ENCODE measurements around the gene DPP8. TPM values are rescaled to one million over a fixed set of nuclear protein-coding genes. Genes with fewer than 3 reads are reported as not detected.

The DPP8 gene
- total and polyA plus RNA-seq, 2 experiments from 2014 or later, result 21.7 to 33.5 TPM

GRCh38 chr15:65421360-65422215, 95.9 kb downstream of the DPP8 start:
- no peak overlapping the region for H2AFZ ChIP-seq
- no peaks in the 10 kb centered on the region for H4K20me1 ChIP-seq (replicated peaks; ENCODE audit: insufficient read depth)
- peak; percentile 98 for DNase-seq (ENCODE audit: low spot score)
- peak overlapping the region; percentile 92 for H3K4me3 ChIP-seq
- no peaks in the 10 kb centered on the region for H3K36me3 ChIP-seq (ENCODE audit: insufficient read depth)
- Mint-ChIP-seq H3K4me1 (peaks cover 73% of the 10 kb centered on the region), H3K27ac (peak overlapping the region; percentile 93), H3K36me3 (ENCODE audit: low read depth) (peaks cover 16% of the 10 kb centered on the region), H3K4me3 (peak overlapping the region; percentile 98), H3K27me3 (ENCODE audit: insufficient read depth, low read depth, poor library complexity) (peaks cover 40% of the 10 kb centered on the region), H3K9me3 (peaks cover 2% of the 10 kb centered on the region; the same call in 1 of the 3 replicates)
- peaks cover 47% of the 10 kb centered on the region for H3K4me1 ChIP-seq (ENCODE audit: insufficient read depth)
- H3K4me2 ChIP-seq, result peak overlapping the region; percentile 99
- H3F3A ChIP-seq (replicated peaks; ENCODE audit: low read depth), result peaks cover 29% of the 10 kb centered on the region
- H3K79me2 ChIP-seq (replicated peaks; ENCODE audit: insufficient read depth), result peaks cover 17% of the 10 kb centered on the region; the same call in 1 of the 2 replicates
- peak overlapping the region; percentile 91 for H3K27ac ChIP-seq (ENCODE audit: low read depth)
- no peaks in the 10 kb centered on the region for H3K9me2 ChIP-seq (ENCODE audit: insufficient read depth)
- peaks cover 35% of the 10 kb centered on the region for H3K27me3 ChIP-seq (ENCODE audit: insufficient read depth)
- peak; percentile 63 for ATAC-seq
- no peak for TF ChIP-seq STAT1 (IDR thresholded peaks at IDR 0.05; ENCODE audit: unreplicated experiment)
- no peak for TF ChIP-seq NANOG (IDR thresholded peaks at IDR 0.05; ENCODE audit: borderline replicate concordance)
- peak; percentile 55 for TF ChIP-seq POLR2AphosphoS5 (IDR thresholded peaks at IDR 0.05; ENCODE audit: low read depth)

GRCh38 chr15:65420975-65421359, 96.5 kb downstream of the DPP8 start:
- no peaks in the 10 kb centered on the region for H4K20me1 ChIP-seq (replicated peaks; ENCODE audit: insufficient read depth)
- peak overlapping the region; percentile 90 for H3K27ac ChIP-seq (ENCODE audit: low read depth)
- H3K4me1 Mint-ChIP-seq, result peaks cover 74% of the 10 kb centered on the region
- peak overlapping the region; percentile 98 for H3K4me3 Mint-ChIP-seq
- no peaks in the 10 kb centered on the region for H3K36me3 ChIP-seq (ENCODE audit: insufficient read depth)
- H3K27ac Mint-ChIP-seq, result no peak overlapping the region
- H2AFZ ChIP-seq, result no peak overlapping the region
- H3K27me3 Mint-ChIP-seq (ENCODE audit: insufficient read depth, low read depth, poor library complexity), result peaks cover 41% of the 10 kb centered on the region
- no peak for ATAC-seq
- peak overlapping the region; percentile 99 for H3K4me2 ChIP-seq
- peaks cover 2% of the 10 kb centered on the region; the same call in 1 of the 3 replicates for H3K9me3 Mint-ChIP-seq
- H3K79me2 ChIP-seq (replicated peaks; ENCODE audit: insufficient read depth), result peaks cover 20% of the 10 kb centered on the region; the same call in 1 of the 2 replicates
- DNase-seq (ENCODE audit: low spot score), result no peak
- peaks cover 16% of the 10 kb centered on the region for H3K36me3 Mint-ChIP-seq (ENCODE audit: low read depth)
- no peaks in the 10 kb centered on the region for H3K9me2 ChIP-seq (ENCODE audit: insufficient read depth)
- peaks cover 35% of the 10 kb centered on the region for H3K27me3 ChIP-seq (ENCODE audit: insufficient read depth)
- peak overlapping the region; percentile 92 for H3K4me3 ChIP-seq
- H3F3A ChIP-seq (replicated peaks; ENCODE audit: low read depth), result peaks cover 33% of the 10 kb centered on the region
- peaks cover 53% of the 10 kb centered on the region for H3K4me1 ChIP-seq (ENCODE audit: insufficient read depth)
- no peak for TF ChIP-seq ETS1 (IDR thresholded peaks at IDR 0.05)
- no peak for TF ChIP-seq EZH2phosphoT487 (IDR thresholded peaks at IDR 0.05; ENCODE audit: unreplicated experiment)
- TF ChIP-seq STAT1 (IDR thresholded peaks at IDR 0.05; ENCODE audit: unreplicated experiment), result no peak
- no peak for TF ChIP-seq CREB1 (CRISPR knock-in tag; IDR thresholded peaks at IDR 0.05; ENCODE audit: low read depth)
- TF ChIP-seq CTCF (conservative IDR thresholded peaks at IDR 0.05; ENCODE audit: low read depth in 2 of 2), result no peak
- TF ChIP-seq ZNF331 (CRISPR knock-in tag; IDR thresholded peaks at IDR 0.05; ENCODE audit: low read depth), result no peak
- TF ChIP-seq ZNF114 (CRISPR knock-in tag; IDR thresholded peaks at IDR 0.05), result no peak
- TF ChIP-seq JUNB (IDR thresholded peaks at IDR 0.05; ENCODE audit: unreplicated experiment), result no peak
- TF ChIP-seq POLR2AphosphoS5 (IDR thresholded peaks at IDR 0.05; ENCODE audit: low read depth), result no peak
- no peak for TF ChIP-seq REST (IDR thresholded peaks at IDR 0.05; ENCODE audit: unreplicated experiment)
